Measurements from ENCODE around the gene CASK. TPM values are rescaled to one million over a fixed set of nuclear protein-coding genes. Genes with fewer than 3 reads are reported as not detected.

Gene CASK
- total and polyA plus RNA-seq, 2 experiments from 2014 or later, result 82.9 to 95.7 TPM

DNA sequence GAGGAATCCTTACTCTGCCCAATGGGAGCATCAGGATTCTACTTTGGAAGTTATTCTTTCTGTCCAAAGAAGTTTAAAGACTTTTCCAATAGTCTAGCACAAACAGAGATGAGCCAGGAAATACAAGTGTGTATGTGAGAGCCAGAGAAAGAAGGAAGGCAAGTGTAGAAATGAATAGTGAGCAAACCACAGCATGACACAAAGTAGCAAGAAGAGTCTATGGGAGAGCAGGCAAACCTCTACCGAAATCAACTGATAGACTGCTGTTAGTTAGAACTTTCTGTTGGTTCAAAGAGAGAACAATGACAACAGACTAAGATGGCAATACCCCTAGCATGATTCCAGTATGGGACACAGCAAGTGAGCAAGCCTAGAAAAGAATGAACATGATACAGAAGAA is 250.7 kb downstream of the CASK start:
- H3K27ac ChIP-seq, result no peak overlapping the region
- no peak overlapping the region for H3K4me3 ChIP-seq
- H3K79me2 ChIP-seq, result no peaks in the 10 kb centered on the region
- H3K9me2 ChIP-seq (replicated peaks; ENCODE audit: insufficient read depth), result no peaks in the 10 kb centered on the region
- TF ChIP-seq, protein P1, sequence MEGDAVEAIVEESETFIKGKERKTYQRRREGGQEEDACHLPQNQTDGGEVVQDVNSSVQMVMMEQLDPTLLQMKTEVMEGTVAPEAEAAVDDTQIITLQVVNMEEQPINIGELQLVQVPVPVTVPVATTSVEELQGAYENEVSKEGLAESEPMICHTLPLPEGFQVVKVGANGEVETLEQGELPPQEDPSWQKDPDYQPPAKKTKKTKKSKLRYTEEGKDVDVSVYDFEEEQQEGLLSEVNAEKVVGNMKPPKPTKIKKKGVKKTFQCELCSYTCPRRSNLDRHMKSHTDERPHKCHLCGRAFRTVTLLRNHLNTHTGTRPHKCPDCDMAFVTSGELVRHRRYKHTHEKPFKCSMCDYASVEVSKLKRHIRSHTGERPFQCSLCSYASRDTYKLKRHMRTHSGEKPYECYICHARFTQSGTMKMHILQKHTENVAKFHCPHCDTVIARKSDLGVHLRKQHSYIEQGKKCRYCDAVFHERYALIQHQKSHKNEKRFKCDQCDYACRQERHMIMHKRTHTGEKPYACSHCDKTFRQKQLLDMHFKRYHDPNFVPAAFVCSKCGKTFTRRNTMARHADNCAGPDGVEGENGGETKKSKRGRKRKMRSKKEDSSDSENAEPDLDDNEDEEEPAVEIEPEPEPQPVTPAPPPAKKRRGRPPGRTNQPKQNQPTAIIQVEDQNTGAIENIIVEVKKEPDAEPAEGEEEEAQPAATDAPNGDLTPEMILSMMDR (IDR thresholded peaks at IDR 0.05; ENCODE audit: poor library complexity), result no peak
- no peak for TF ChIP-seq EZH2phosphoT487 (IDR thresholded peaks at IDR 0.05; ENCODE audit: low read depth, severe bottlenecking, unreplicated experiment)
- no peak for TF ChIP-seq EZH2 (IDR thresholded peaks at IDR 0.05; ENCODE audit: borderline replicate concordance)
- H3K36me3 ChIP-seq (replicated peaks; ENCODE audit: insufficient read depth, low read depth), result no peaks in the 10 kb centered on the region
- DNase-seq (ENCODE audit: low spot score), result no peak
- H2AFZ ChIP-seq, result no peak overlapping the region
- no peak overlapping the region for H3K4me2 ChIP-seq
- no peaks in the 10 kb centered on the region for H4K20me1 ChIP-seq (ENCODE audit: insufficient read depth, poor library complexity, severe bottlenecking)
- 63% methylated on average over 1 of the region's 1 CpG for WGBS (ENCODE audit: low lambda C conversion rate, missing lambda C conversion rate)
- H3K27me3 ChIP-seq, result no peaks in the 10 kb centered on the region
- no peaks in the 10 kb centered on the region for H3K9me3 ChIP-seq (ENCODE audit: low read depth)
- peaks cover 3% of the 10 kb centered on the region for H3K4me1 ChIP-seq (ENCODE audit: insufficient read depth)

DNA sequence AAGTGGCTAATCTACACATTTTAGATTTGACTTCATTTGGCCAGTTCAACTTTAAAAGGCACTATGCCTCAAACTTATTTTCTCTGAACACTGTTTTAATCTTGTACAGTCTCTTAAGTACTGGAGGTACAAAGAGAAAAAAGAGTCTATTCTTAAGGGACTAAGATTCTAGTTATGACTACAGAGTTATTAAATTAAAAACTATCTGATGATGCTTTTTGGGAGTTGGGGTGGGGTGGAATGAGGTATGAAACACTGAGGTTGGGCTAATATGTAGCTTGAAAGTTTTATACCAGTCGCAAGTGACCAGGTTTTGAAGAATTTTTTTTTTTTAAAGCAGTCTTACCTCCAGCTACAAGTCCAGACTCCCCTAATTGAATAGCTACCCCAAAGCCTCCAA is 252.3 kb downstream of the CASK start:
- WGBS (ENCODE audit: low lambda C conversion rate, missing lambda C conversion rate), result 64% methylated on average over 1 of the region's 1 CpG
- H3K79me2 ChIP-seq, result no peaks in the 10 kb centered on the region
- H3K4me1 ChIP-seq (ENCODE audit: insufficient read depth), result peaks cover 3% of the 10 kb centered on the region
- H2AFZ ChIP-seq, result no peak overlapping the region
- H3K9me3 ChIP-seq (ENCODE audit: low read depth), result no peaks in the 10 kb centered on the region
- TF ChIP-seq EZH2phosphoT487 (IDR thresholded peaks at IDR 0.05; ENCODE audit: low read depth, severe bottlenecking, unreplicated experiment) (no peak), EZH2 (IDR thresholded peaks at IDR 0.05; ENCODE audit: borderline replicate concordance) (no peak)
- TF ChIP-seq, protein P1 (IDR thresholded peaks at IDR 0.05; ENCODE audit: poor library complexity), result no peak
- H3K4me2 ChIP-seq, result no peak overlapping the region
- H3K36me3 ChIP-seq (replicated peaks; ENCODE audit: insufficient read depth, low read depth), result no peaks in the 10 kb centered on the region
- no peaks in the 10 kb centered on the region for H4K20me1 ChIP-seq (ENCODE audit: insufficient read depth, poor library complexity, severe bottlenecking)
- H3K4me3 ChIP-seq, result no peak overlapping the region
- no peak for DNase-seq (ENCODE audit: low spot score)
- H3K9me2 ChIP-seq (replicated peaks; ENCODE audit: insufficient read depth), result no peaks in the 10 kb centered on the region
- no peaks in the 10 kb centered on the region for H3K27me3 ChIP-seq
- no peak overlapping the region for H3K27ac ChIP-seq

DNA sequence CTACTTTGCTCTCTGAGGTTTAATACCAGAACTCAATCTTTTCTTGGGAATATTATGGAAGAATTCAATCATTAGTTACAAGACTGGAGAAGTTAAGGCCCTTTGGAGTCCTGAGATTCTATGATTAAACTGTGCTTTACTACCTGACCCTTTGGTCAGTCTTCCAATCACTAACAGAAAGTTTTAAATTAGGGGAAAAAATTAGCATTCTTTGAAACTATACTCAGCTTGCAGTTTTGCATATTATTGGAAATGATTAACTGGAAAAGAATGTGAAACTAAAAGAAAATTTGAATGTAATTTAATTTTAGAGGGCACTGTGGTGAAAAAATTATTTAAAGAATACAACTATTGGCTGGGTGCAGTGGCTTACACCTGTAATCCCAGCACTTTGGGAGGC is 253.2 kb downstream of the CASK start:
- Histone ChIP-seq H3K36me3 (replicated peaks; ENCODE audit: insufficient read depth, low read depth) (no peaks in the 10 kb centered on the region), H3K4me2 (no peak overlapping the region), H3K27me3 (no peaks in the 10 kb centered on the region), H2AFZ (no peak overlapping the region), H4K20me1 (ENCODE audit: insufficient read depth, poor library complexity, severe bottlenecking) (no peaks in the 10 kb centered on the region), H3K9me3 (ENCODE audit: low read depth) (no peaks in the 10 kb centered on the region), H3K4me3 (no peak overlapping the region), H3K9me2 (replicated peaks; ENCODE audit: insufficient read depth) (no peaks in the 10 kb centered on the region), H3K27ac (no peak overlapping the region), H3K4me1 (ENCODE audit: insufficient read depth) (peaks cover 3% of the 10 kb centered on the region), H3K79me2 (no peaks in the 10 kb centered on the region)
- TF ChIP-seq, protein P1 (IDR thresholded peaks at IDR 0.05; ENCODE audit: poor library complexity), result no peak
- TF ChIP-seq EZH2phosphoT487 (IDR thresholded peaks at IDR 0.05; ENCODE audit: low read depth, severe bottlenecking, unreplicated experiment) (no peak), EZH2 (IDR thresholded peaks at IDR 0.05; ENCODE audit: borderline replicate concordance) (no peak)
- no peak for DNase-seq (ENCODE audit: low spot score)

DNA sequence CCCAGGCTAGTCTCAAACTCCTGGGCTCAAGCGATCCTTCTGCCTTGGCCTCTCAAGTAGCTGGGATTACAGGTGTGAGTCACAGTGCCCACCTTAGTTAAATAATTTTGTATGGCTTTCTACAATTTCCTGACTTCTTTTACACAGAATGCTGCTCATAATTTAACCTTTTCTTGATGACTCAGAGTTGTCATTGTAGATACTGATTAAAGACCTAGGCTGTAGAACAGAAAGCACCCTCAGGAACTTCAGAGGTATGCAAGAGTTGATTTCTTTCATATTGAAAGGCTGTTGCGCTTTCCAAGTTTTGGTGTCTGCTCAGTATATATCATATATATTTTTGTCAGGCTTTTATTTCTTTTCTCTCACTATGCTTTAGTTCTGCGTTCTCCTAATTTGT is 255.7 kb downstream of the CASK start:
- Histone ChIP-seq H3K36me3 (replicated peaks; ENCODE audit: insufficient read depth, low read depth) (no peaks in the 10 kb centered on the region), H3K4me3 (no peak overlapping the region), H3K79me2 (no peaks in the 10 kb centered on the region), H3K4me1 (ENCODE audit: insufficient read depth) (peaks cover 3% of the 10 kb centered on the region), H3K9me3 (ENCODE audit: low read depth) (no peaks in the 10 kb centered on the region), H3K27ac (peak overlapping the region; percentile 2), H3K4me2 (no peak overlapping the region), H2AFZ (no peak overlapping the region), H3K27me3 (no peaks in the 10 kb centered on the region), H4K20me1 (ENCODE audit: insufficient read depth, poor library complexity, severe bottlenecking) (no peaks in the 10 kb centered on the region), H3K9me2 (replicated peaks; ENCODE audit: insufficient read depth) (no peaks in the 10 kb centered on the region)
- 80% methylated on average over 3 of the region's 3 CpGs for WGBS (ENCODE audit: low lambda C conversion rate, missing lambda C conversion rate)
- DNase-seq (ENCODE audit: low spot score), result no peak
- TF ChIP-seq, protein P1 (IDR thresholded peaks at IDR 0.05; ENCODE audit: poor library complexity), result no peak
- TF ChIP-seq EZH2phosphoT487 (IDR thresholded peaks at IDR 0.05; ENCODE audit: low read depth, severe bottlenecking, unreplicated experiment) (no peak), EZH2 (IDR thresholded peaks at IDR 0.05; ENCODE audit: borderline replicate concordance) (no peak)
